ENCODE results near the gene ZNF280D.

- no peak for TF ChIP-seq CTCF (IDR thresholded peaks at IDR 0.05; ENCODE audit: low read depth, low read length)
- no peak for TF ChIP-seq POLR2A (IDR thresholded peaks at IDR 0.05; ENCODE audit: extremely low read depth, insufficient read length)
Observed at GRCh38 chr15:56582785-56583184, 150.5 kb downstream of the ZNF280D start.

Measured in NB4 (cell line).